22Rv1 (cell line): Measurements from ENCODE around the gene TMEM126A.

Experiments
- H3K27ac ChIP-seq: fragments of 450-650 bp; 2 replicates; pipeline ENCODE4 v1.5.1; 2017
- ZFX ChIP-seq: fragments of 450-650 bp; IDR thresholded peaks from 2 replicates; pipeline ENCODE4 v1.6.1; 2017; ENCODE audit warnings: antibody characterized with exemption, borderline replicate concordance
- TF ChIP-seq, protein P1 (sequence below): fragments of 450-650 bp; IDR thresholded peaks from 2 replicates; pipeline ENCODE4 v1.5.1; 2017; ENCODE audit warnings: mild to moderate bottlenecking

The TMEM126A gene

DNA sequence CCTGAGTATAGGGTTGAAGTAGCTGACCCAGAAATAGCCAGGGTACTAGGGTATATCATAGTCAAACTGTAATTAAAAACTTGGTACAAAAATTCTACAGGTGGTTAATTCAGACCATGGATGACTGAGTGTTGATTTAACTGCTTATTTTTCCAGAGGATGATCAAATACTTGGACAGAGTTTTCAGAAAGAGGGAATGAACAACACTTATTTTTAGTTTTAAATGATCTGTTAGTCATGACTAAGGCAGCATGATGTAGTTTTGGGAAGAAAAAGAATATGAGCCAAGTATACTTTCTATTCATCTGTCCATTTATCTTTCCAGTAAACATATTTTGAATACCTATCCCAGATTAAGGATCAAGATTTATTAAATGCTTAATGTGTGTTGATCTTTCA lies 58.0 kb downstream of the TMEM126A start:
- TF ChIP-seq, protein P1, sequence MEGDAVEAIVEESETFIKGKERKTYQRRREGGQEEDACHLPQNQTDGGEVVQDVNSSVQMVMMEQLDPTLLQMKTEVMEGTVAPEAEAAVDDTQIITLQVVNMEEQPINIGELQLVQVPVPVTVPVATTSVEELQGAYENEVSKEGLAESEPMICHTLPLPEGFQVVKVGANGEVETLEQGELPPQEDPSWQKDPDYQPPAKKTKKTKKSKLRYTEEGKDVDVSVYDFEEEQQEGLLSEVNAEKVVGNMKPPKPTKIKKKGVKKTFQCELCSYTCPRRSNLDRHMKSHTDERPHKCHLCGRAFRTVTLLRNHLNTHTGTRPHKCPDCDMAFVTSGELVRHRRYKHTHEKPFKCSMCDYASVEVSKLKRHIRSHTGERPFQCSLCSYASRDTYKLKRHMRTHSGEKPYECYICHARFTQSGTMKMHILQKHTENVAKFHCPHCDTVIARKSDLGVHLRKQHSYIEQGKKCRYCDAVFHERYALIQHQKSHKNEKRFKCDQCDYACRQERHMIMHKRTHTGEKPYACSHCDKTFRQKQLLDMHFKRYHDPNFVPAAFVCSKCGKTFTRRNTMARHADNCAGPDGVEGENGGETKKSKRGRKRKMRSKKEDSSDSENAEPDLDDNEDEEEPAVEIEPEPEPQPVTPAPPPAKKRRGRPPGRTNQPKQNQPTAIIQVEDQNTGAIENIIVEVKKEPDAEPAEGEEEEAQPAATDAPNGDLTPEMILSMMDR = no peak
- TF ChIP-seq ZFX = no peak
- H3K27ac ChIP-seq = no peak overlapping the region
